ENCODE results near the gene PLEKHA7.

The PLEKHA7 gene

GRCh38 chr11:16795146-16795545, 219.1 kb downstream of the PLEKHA7 start:
- no peaks in the 10 kb centered on the region for H3K36me3 ChIP-seq (ENCODE audit: control insufficient read depth, insufficient read depth, low read length)
- H3K4me3 ChIP-seq (replicated peaks; ENCODE audit: low read depth, low read length) = no peak overlapping the region
- DNase-seq (ENCODE audit: extremely low read depth, insufficient read length) = no peak
- H3K27me3 ChIP-seq (replicated peaks; ENCODE audit: control insufficient read depth, insufficient read depth, low read length) = peaks cover 1% of the 10 kb centered on the region; the same call in 1 of the 2 replicates
- no peak for TF ChIP-seq CTCF (IDR thresholded peaks at IDR 0.05; ENCODE audit: insufficient read depth, low read length, poor library complexity, severe bottlenecking)

GRCh38 chr11:16794047-16794818, 220.0 kb downstream of the PLEKHA7 start:
- DNase-seq (ENCODE audit: extremely low read depth, insufficient read length) = no peak
- TF ChIP-seq CTCF (IDR thresholded peaks at IDR 0.05; ENCODE audit: insufficient read depth, low read length, poor library complexity, severe bottlenecking) = no peak
- Histone ChIP-seq H3K36me3 (ENCODE audit: control insufficient read depth, insufficient read depth, low read length) (no peaks in the 10 kb centered on the region), H3K4me3 (replicated peaks; ENCODE audit: low read depth, low read length) (no peak overlapping the region), H3K27me3 (replicated peaks; ENCODE audit: control insufficient read depth, insufficient read depth, low read length) (peaks cover 1% of the 10 kb centered on the region; the same call in 1 of the 2 replicates)

- Histone ChIP-seq H3K4me3 (replicated peaks; ENCODE audit: low read depth, low read length) (no peak overlapping the region), H3K36me3 (ENCODE audit: control insufficient read depth, insufficient read depth, low read length) (no peaks in the 10 kb centered on the region), H3K27me3 (replicated peaks; ENCODE audit: control insufficient read depth, insufficient read depth, low read length) (peaks cover 1% of the 10 kb centered on the region; the same call in 1 of the 2 replicates)
- no peak for DNase-seq (ENCODE audit: extremely low read depth, insufficient read length)
- TF ChIP-seq CTCF (IDR thresholded peaks at IDR 0.05; ENCODE audit: insufficient read depth, low read length, poor library complexity, severe bottlenecking) = no peak
Observed at GRCh38 chr11:16793511-16793910, 220.7 kb downstream of the PLEKHA7 start.

GRCh38 chr11:16793009-16793408, 221.2 kb downstream of the PLEKHA7 start:
- no peak for DNase-seq (ENCODE audit: extremely low read depth, insufficient read length)
- no peak overlapping the region for H3K4me3 ChIP-seq (replicated peaks; ENCODE audit: low read depth, low read length)
- no peak for TF ChIP-seq CTCF (IDR thresholded peaks at IDR 0.05; ENCODE audit: insufficient read depth, low read length, poor library complexity, severe bottlenecking)
- H3K27me3 ChIP-seq (replicated peaks; ENCODE audit: control insufficient read depth, insufficient read depth, low read length) = peaks cover 1% of the 10 kb centered on the region; the same call in 1 of the 2 replicates
- no peaks in the 10 kb centered on the region for H3K36me3 ChIP-seq (ENCODE audit: control insufficient read depth, insufficient read depth, low read length)

GRCh38 chr11:16792426-16792825, 221.8 kb downstream of the PLEKHA7 start:
- no peak for DNase-seq (ENCODE audit: extremely low read depth, insufficient read length)

More at GRCh38 chr11:16792426-16792825, 221.8 kb downstream of the PLEKHA7 start:
- no peaks in the 10 kb centered on the region for H3K36me3 ChIP-seq (ENCODE audit: control insufficient read depth, insufficient read depth, low read length)
- H3K27me3 ChIP-seq (replicated peaks; ENCODE audit: control insufficient read depth, insufficient read depth, low read length) = peaks cover 1% of the 10 kb centered on the region; the same call in 1 of the 2 replicates
- H3K4me3 ChIP-seq (replicated peaks; ENCODE audit: low read depth, low read length) = no peak overlapping the region
- TF ChIP-seq CTCF (IDR thresholded peaks at IDR 0.05; ENCODE audit: insufficient read depth, low read length, poor library complexity, severe bottlenecking) = no peak

Data from GM06990 (cell line).